ENCODE measurements around the gene MED13L.

Gene MED13L

GRCh38 chr12:116070444-116070843 is 207.0 kb downstream of the MED13L start:
- no peak for TF ChIP-seq REST (IDR thresholded peaks at IDR 0.05; ENCODE audit: insufficient read depth in 1 of 2, low read depth in 2 of 2, low read length in 2 of 2)
- TF ChIP-seq SIN3A (IDR thresholded peaks at IDR 0.05; ENCODE audit: borderline replicate concordance, insufficient read depth, low read length) = no peak
- TF ChIP-seq POLR2AphosphoS5 (IDR thresholded peaks at IDR 0.05; ENCODE audit: low read depth, low read length) = no peak
- no peak for TF ChIP-seq FOXP2 (optimal IDR thresholded peaks at IDR 0.05; ENCODE audit: borderline replicate concordance, extremely low read depth, extremely low read length, insufficient read depth)
- TF ChIP-seq TAF1 (IDR thresholded peaks at IDR 0.05; ENCODE audit: borderline replicate concordance, insufficient read depth, low read length) = no peak

- TF ChIP-seq POLR2AphosphoS5 (IDR thresholded peaks at IDR 0.05; ENCODE audit: low read depth, low read length) (no peak), FOXP2 (optimal IDR thresholded peaks at IDR 0.05; ENCODE audit: borderline replicate concordance, extremely low read depth, extremely low read length, insufficient read depth) (no peak), SIN3A (IDR thresholded peaks at IDR 0.05; ENCODE audit: borderline replicate concordance, insufficient read depth, low read length) (no peak), TAF1 (IDR thresholded peaks at IDR 0.05; ENCODE audit: borderline replicate concordance, insufficient read depth, low read length) (no peak), REST (IDR thresholded peaks at IDR 0.05; ENCODE audit: insufficient read depth in 1 of 2, low read depth in 2 of 2, low read length in 2 of 2) (no peak)
Observed at GRCh38 chr12:116069943-116070342, 207.6 kb downstream of the MED13L start.

GRCh38 chr12:116068853-116069252 is 208.6 kb downstream of the MED13L start:
- no peak for TF ChIP-seq SIN3A (IDR thresholded peaks at IDR 0.05; ENCODE audit: borderline replicate concordance, insufficient read depth, low read length)
- TF ChIP-seq FOXP2 (optimal IDR thresholded peaks at IDR 0.05; ENCODE audit: borderline replicate concordance, extremely low read depth, extremely low read length, insufficient read depth) = no peak
- no peak for TF ChIP-seq POLR2AphosphoS5 (IDR thresholded peaks at IDR 0.05; ENCODE audit: low read depth, low read length)
- no peak for TF ChIP-seq REST (IDR thresholded peaks at IDR 0.05; ENCODE audit: insufficient read depth in 1 of 2, low read depth in 2 of 2, low read length in 2 of 2)
- TF ChIP-seq TAF1 (IDR thresholded peaks at IDR 0.05; ENCODE audit: borderline replicate concordance, insufficient read depth, low read length) = no peak

- TF ChIP-seq POLR2AphosphoS5 (IDR thresholded peaks at IDR 0.05; ENCODE audit: low read depth, low read length) (no peak), TAF1 (IDR thresholded peaks at IDR 0.05; ENCODE audit: borderline replicate concordance, insufficient read depth, low read length) (no peak), SIN3A (IDR thresholded peaks at IDR 0.05; ENCODE audit: borderline replicate concordance, insufficient read depth, low read length) (no peak), REST (IDR thresholded peaks at IDR 0.05; ENCODE audit: insufficient read depth in 1 of 2, low read depth in 2 of 2, low read length in 2 of 2) (no peak), FOXP2 (optimal IDR thresholded peaks at IDR 0.05; ENCODE audit: borderline replicate concordance, extremely low read depth, extremely low read length, insufficient read depth) (no peak)
Observed at GRCh38 chr12:116068371-116068770, 209.1 kb downstream of the MED13L start.

GRCh38 chr12:116067892-116068291 is 209.6 kb downstream of the MED13L start:
- TF ChIP-seq REST (IDR thresholded peaks at IDR 0.05; ENCODE audit: insufficient read depth in 1 of 2, low read depth in 2 of 2, low read length in 2 of 2) (no peak), SIN3A (IDR thresholded peaks at IDR 0.05; ENCODE audit: borderline replicate concordance, insufficient read depth, low read length) (no peak), FOXP2 (optimal IDR thresholded peaks at IDR 0.05; ENCODE audit: borderline replicate concordance, extremely low read depth, extremely low read length, insufficient read depth) (no peak), TAF1 (IDR thresholded peaks at IDR 0.05; ENCODE audit: borderline replicate concordance, insufficient read depth, low read length) (no peak), POLR2AphosphoS5 (IDR thresholded peaks at IDR 0.05; ENCODE audit: low read depth, low read length) (no peak)

Measured in PFSK-1 (cell line).